ENCODE data around the gene KIAA0319L. TPM values are rescaled to one million over a fixed set of nuclear protein-coding genes. Genes with fewer than 3 reads are reported as not detected.

Gene KIAA0319L
- polyA plus RNA-seq, 2 of the 4 experiments (the other 2 are of a cell fraction): 18.2 to 36.9 TPM

- no peak for TF ChIP-seq TP53 (CRISPR knock-in tag; IDR thresholded peaks at IDR 0.05)
These were observed 170.2 kb downstream of the KIAA0319L start (continued) for GRCh38 chr1:35386959-35387358.

GRCh38 chr1:35386290-35386689 is 170.9 kb downstream of the KIAA0319L start:
- DNase-seq (ENCODE audit: low read depth in 1 of 2, low spot score in 1 of 2): no peak
- no peaks in the 10 kb centered on the region for H3K9me3 ChIP-seq
- TF ChIP-seq KDM5A (IDR thresholded peaks at IDR 0.05) (no peak), ELK1 (IDR thresholded peaks at IDR 0.05; ENCODE audit: low read depth, low read length) (no peak), HOXB13 (CRISPR knock-in tag; IDR thresholded peaks at IDR 0.05; ENCODE audit: low read depth) (no peak), CTCF (IDR thresholded peaks at IDR 0.05) (no peak), NPAS2 (CRISPR knock-in tag; IDR thresholded peaks at IDR 0.05; ENCODE audit: borderline replicate concordance) (no peak), CBX2 (IDR thresholded peaks at IDR 0.05; ENCODE audit: borderline replicate concordance, low read depth) (no peak), MAX (IDR thresholded peaks at IDR 0.05) (no peak), RCOR1 (IDR thresholded peaks at IDR 0.05; ENCODE audit: low read depth, low read length) (no peak), GATA3 (IDR thresholded peaks at IDR 0.05; ENCODE audit: borderline replicate concordance) (no peak), EHF (CRISPR knock-in tag; IDR thresholded peaks at IDR 0.05) (no peak), MAZ (IDR thresholded peaks at IDR 0.05; ENCODE audit: borderline replicate concordance, low read depth, low read length) (no peak), FOXS1 (CRISPR knock-in tag; IDR thresholded peaks at IDR 0.05) (no peak), POLR2AphosphoS2 (conservative IDR thresholded peaks at IDR 0.05; ENCODE audit: low read length) (no peak), ZSCAN20 (CRISPR knock-in tag; IDR thresholded peaks at IDR 0.05) (no peak), E2F6 (IDR thresholded peaks at IDR 0.05; ENCODE audit: borderline replicate concordance, low read depth) (no peak), KDM1A (IDR thresholded peaks at IDR 0.05; ENCODE audit: low read depth) (no peak)
- no peak for ATAC-seq
- H3K4me2 ChIP-seq: no peak overlapping the region
- CTCF ChIA-PET: no interaction called here
- 92% methylated on average over 7 of the region's 7 CpGs for WGBS (ENCODE audit: missing lambda C conversion rate)
- H3K4me3 ChIP-seq: no peak overlapping the region
- no peaks in the 10 kb centered on the region for H3K4me1 ChIP-seq
- POLR2A ChIA-PET: no interaction called here
- FAIRE-seq: no peak
- H3K27ac ChIP-seq: no peak overlapping the region

Other genes starting within 250 kb of the KIAA0319L start
- gene NCDN, start 396 bp upstream of the KIAA0319L start, polyA plus RNA-seq (2011; rRNA removed): 7.0 and 8.0 TPM in 2 replicates
- 15.7 to 17.0 TPM (median 16.8 TPM) in 3 replicates for gene NCDN, start 396 bp upstream of the KIAA0319L start, polyA plus RNA-seq (2017; fragmentation: RNase III; extraction: RNeasy Plus Mini Kit Qiagen cat#74134 plus additional on column Dnase treatment)
- gene TFAP2E, start 15.9 kb upstream of the KIAA0319L start, polyA plus RNA-seq (2011; rRNA removed): 0.16 and 0.20 TPM in 2 replicates
- gene TFAP2E, start 15.9 kb upstream of the KIAA0319L start, polyA plus RNA-seq (2017; fragmentation: RNase III; extraction: RNeasy Plus Mini Kit Qiagen cat#74134 plus additional on column Dnase treatment): 0.22 to 0.46 TPM (median 0.31 TPM) in 3 replicates
- 88.3 and 89.7 TPM in 2 replicates for gene PSMB2, start 84.1 kb upstream of the KIAA0319L start, polyA plus RNA-seq (2011; rRNA removed)
- 79.3 to 87.3 TPM (median 84.6 TPM) in 3 replicates for gene PSMB2, start 84.1 kb upstream of the KIAA0319L start, polyA plus RNA-seq (2017; fragmentation: RNase III; extraction: RNeasy Plus Mini Kit Qiagen cat#74134 plus additional on column Dnase treatment)
- gene C1orf216, start 161.5 kb upstream of the KIAA0319L start, polyA plus RNA-seq (2011; rRNA removed): 12.0 and 12.1 TPM in 2 replicates
- 14.7 to 18.0 TPM (median 17.7 TPM) in 3 replicates for gene C1orf216, start 161.5 kb upstream of the KIAA0319L start, polyA plus RNA-seq (2017; fragmentation: RNase III; extraction: RNeasy Plus Mini Kit Qiagen cat#74134 plus additional on column Dnase treatment)
- 13.6 and 17.5 TPM in 2 replicates for gene CLSPN, start 212.6 kb upstream of the KIAA0319L start, polyA plus RNA-seq (2011; rRNA removed)
- gene CLSPN, start 212.6 kb upstream of the KIAA0319L start, polyA plus RNA-seq (2017; fragmentation: RNase III; extraction: RNeasy Plus Mini Kit Qiagen cat#74134 plus additional on column Dnase treatment): 17.5 to 19.0 TPM (median 18.4 TPM) in 3 replicates